Stimulated activated CD4-positive, alpha-beta T cell treated with anti-CD3 and anti-CD28 coated beads, Interleukin-2, amount 100 ng/mL, for 24 hours (primary cell): Measurements from ENCODE around the gene GALNT16.

ENCODE experiments used
- DNase-seq, 2 donors: peaks; one replicate each; pipeline ENCODE4 v3.0.0-alpha.2; 2020

GALNT16 gene

GRCh38 chr14:69345402-69345801 is 85.4 kb downstream of the GALNT16 start:
- DNase-seq = no peak

GRCh38 chr14:69346710-69347109 is 86.8 kb downstream of the GALNT16 start:
- DNase-seq = peak; percentile 25 to 38

GRCh38 chr14:69349091-69349777 is 89.3 kb downstream of the GALNT16 start:
- no peak for DNase-seq

- no peak for DNase-seq
Observed at GRCh38 chr14:69350892-69351291, 90.9 kb downstream of the GALNT16 start.

GRCh38 chr14:69351385-69351784 is 91.4 kb downstream of the GALNT16 start:
- DNase-seq = no peak

GRCh38 chr14:69351911-69352310 is 92.0 kb downstream of the GALNT16 start:
- no peak for DNase-seq

GRCh38 chr14:69353168-69353567 is 93.2 kb downstream of the GALNT16 start:
- DNase-seq = no peak

GRCh38 chr14:69354383-69355153 is 94.6 kb downstream of the GALNT16 start:
- peak; percentile 73 to 74 for DNase-seq

- no peak for DNase-seq
Observed at GRCh38 chr14:69355154-69355597, 95.2 kb downstream of the GALNT16 start.

GRCh38 chr14:69355607-69356281 is 95.8 kb downstream of the GALNT16 start:
- DNase-seq = no peak

GRCh38 chr14:69356903-69357543 is 97.1 kb downstream of the GALNT16 start:
- no peak for DNase-seq

- DNase-seq = no peak
Observed at GRCh38 chr14:69357544-69358200, 97.7 kb downstream of the GALNT16 start.

GRCh38 chr14:69358233-69358963 is 98.4 kb downstream of the GALNT16 start:
- DNase-seq = peak; percentile 42 to 54

- no peak for DNase-seq
Observed at GRCh38 chr14:69358966-69359365, 99.0 kb downstream of the GALNT16 start.

- DNase-seq = no peak
Observed at GRCh38 chr14:69360438-69361108, 100.6 kb downstream of the GALNT16 start.

GRCh38 chr14:69363055-69363454 is 103.1 kb downstream of the GALNT16 start:
- no peak for DNase-seq

GRCh38 chr14:69363964-69364363 is 104.0 kb downstream of the GALNT16 start:
- no peak for DNase-seq

GRCh38 chr14:69364378-69364777 is 104.4 kb downstream of the GALNT16 start:
- no peak for DNase-seq

- DNase-seq = no peak
Observed at GRCh38 chr14:69366069-69366468, 106.1 kb downstream of the GALNT16 start.

- DNase-seq = no peak
Observed at GRCh38 chr14:69366761-69367160, 106.8 kb downstream of the GALNT16 start.

GRCh38 chr14:69368381-69368780 is 108.4 kb downstream of the GALNT16 start:
- no peak for DNase-seq
